HG03196 (cell line): ENCODE results near the gene CDC42EP4.

Source experiments
- ATAC-seq: cut with Tn5 transposase; IDR thresholded peaks from one replicate; pipeline ENCODE4 v1.9.1; 2021; ENCODE audit not compliant: unreplicated experiment

Gene CDC42EP4

GRCh38 chr17:73261952-73262675 lies 49.7 kb downstream of the CDC42EP4 start:
- ATAC-seq: no peak

DNA sequence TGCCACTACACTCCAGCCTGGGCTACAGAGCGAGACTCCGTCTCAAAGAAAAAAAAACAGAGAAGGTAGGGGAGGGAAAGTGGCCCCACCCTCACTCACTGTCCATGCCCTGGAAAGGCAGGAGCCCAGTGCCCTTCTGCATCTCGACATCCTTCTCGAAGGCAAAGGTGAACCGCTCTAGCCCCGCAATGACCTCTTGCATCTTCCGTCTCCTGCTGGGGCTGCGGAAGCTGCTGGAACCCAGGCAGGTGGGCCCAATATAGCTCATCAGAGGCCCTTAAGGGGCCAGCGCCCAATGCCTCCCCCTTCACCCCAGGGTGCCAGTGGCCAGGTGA lies 50.2 kb downstream of the CDC42EP4 start, which contains the start of gene CPSF4L:
Gene CPSF4L, minus strand, starts transcription at position 264 of the 335 bp plus-strand sequence. Its CDS starts 62 bp downstream, at position 202.
- ATAC-seq: no peak

- no peak for ATAC-seq
These were observed 54.3 kb downstream of the CDC42EP4 start for GRCh38 chr17:73257516-73257915.

DNA sequence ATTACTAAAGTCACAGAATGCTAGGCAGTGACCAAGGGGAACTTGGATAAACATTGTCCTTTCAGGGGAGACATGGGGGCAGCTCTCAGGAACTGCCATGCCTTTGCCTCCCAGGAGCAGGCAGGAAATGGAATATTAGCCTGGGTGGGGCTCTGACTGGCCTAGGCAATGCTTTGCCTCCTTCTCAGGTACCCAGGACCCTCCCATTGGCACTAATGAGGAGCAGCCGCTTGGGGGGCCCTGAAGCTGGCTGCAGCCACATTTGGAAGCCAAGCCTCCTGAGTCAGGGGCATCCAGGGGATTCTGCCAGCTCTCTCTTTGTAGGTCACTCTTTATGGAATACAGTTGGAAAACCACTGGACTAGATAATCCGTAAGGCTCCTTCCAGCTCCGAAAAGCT lies 55.6 kb downstream of the CDC42EP4 start:
- no peak for ATAC-seq

GRCh38 chr17:73255671-73256181 lies 56.1 kb downstream of the CDC42EP4 start:
- peak; percentile 66 for ATAC-seq

DNA sequence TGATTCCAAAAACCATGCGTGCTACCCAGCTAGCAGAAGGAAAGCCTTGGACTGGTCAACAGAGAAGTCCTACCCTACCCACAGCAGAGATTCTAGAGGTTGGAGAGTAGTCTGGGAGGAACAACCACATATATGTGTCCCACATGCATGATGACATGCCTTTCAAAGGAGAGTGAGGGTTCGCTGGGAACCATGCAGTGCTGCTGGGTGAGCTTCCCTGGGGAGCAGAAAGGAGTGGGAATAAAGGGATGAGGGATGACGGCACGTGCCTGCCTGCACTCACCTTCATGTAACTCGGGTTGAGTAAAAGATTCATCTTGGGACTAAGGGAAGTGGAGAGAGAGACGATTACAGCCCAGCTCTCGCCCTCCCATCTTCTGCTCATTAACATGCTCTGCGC lies 59.9 kb downstream of the CDC42EP4 start:
- ATAC-seq: no peak

DNA sequence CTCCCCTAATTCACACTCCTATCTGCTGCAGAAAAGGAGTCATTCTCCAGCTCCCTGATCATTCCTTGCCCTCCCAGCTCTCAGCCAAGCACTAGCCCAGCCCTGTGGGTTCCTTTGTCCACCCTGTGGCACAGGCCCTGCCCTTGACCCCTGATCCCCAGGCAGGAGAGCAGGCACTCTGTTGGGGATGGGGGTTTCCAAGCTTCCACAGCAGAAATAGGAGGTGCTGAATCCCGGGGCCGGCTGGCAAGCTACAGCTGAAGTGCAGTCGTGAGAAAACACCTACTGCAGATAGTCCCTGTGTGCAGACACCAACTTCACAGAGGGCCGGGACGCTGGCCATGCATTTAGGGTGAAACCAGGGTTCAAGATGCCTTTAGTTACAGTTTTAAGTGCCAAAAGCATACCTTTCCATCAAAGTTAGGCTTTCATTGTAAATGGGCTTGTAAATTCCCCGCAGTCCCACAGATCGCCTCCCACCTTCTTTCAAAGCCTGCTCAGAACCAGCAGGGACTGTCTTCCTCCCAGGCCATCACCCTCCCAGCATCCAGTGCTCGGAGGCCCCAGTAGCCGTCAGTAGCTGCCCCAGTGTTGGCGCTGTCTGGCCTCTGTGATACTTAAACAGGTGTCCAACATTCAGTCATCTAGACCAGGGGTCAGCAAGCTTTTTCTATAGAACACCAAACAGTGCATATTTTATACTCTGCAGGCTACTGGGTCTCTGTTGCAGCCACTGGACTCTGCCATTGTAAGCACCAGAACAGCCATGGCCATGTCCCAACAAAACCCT lies 60.8 kb downstream of the CDC42EP4 start:
- ATAC-seq: no peak

GRCh38 chr17:73249700-73250099 lies 62.1 kb downstream of the CDC42EP4 start:
- no peak for ATAC-seq

DNA sequence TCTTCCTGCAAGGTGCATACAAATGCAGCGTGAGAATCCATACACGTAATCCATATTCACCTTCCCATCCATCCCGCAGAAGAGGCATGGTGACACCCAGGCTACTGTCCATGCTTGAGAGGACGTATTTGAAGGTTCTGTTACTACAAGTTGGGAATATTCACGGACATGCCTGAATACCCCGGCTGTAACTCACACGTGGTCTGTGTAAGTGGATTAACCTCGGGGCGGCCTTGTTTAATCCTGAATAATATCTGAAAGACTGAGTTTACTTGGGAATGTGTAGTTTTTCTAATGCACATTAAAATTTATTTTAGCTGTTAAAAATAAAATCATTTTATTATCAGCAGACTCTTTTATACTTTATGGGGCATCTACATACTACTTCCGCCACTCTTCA lies 63.3 kb downstream of the CDC42EP4 start:
- no peak for ATAC-seq

DNA sequence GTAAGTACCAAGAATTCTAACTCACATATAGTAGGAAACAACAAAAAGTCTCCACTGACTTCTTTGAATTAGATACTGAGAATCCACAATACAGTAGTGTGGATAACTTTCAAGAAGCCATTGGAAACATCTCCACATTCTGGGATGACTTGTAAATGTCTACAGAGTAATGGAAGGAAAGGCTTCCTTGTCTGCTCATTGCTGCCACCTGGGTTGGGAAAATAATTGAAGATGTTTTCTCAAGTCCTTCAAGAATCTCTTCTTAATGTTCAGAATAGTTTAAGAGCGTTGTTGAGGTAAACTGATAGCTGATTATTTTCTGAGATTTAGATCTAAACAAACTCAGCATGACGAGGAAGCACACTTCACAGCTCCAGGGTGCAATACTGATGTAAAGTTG lies 64.1 kb downstream of the CDC42EP4 start:
- ATAC-seq: no peak

- ATAC-seq: no peak
These were observed 71.2 kb downstream of the CDC42EP4 start for GRCh38 chr17:73240561-73240960.

DNA sequence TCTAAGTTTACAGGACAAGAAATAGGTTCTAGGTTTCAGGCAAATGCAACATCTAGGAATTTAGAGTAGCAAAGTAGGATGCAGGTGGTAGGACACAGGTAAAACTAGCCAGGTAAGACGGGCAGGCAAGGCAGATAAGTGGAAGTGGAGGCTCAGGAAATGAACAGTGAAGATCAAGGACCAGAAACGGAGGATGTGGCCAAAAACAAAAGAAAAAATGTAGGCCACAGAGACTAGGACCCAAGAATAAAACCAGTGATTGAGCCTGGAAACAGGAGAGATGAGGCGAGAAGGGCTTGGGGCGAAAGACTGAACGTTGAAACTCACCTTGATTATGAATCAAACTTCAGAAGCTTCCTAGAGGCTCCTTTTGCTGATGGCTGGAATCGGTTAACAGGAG lies 74.1 kb downstream of the CDC42EP4 start:
- no peak for ATAC-seq

DNA sequence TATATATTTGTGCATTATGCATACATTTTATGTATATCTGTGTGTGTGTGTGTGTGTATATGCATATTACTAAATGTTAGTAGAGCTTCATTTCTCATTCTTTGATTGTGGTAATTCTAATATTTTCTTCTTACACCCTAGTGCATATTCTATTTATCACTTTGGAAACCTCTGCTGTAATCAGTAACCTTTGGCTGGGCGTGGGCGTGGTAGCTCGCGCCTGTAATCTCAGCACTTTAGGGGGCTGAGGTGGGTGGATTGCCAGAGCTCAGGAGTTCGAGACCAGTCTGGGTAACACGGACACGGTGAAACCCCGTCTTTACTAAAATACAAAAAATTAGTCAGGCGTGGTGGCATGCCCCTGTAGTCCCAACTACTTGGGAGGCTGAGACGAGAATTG lies 77.1 kb downstream of the CDC42EP4 start:
- ATAC-seq: no peak
